Cortex of kidney (tissue), 1 donor: ENCODE results near the gene DGUOK.
"Not testable (repeated sequence)": the region's sequence is repeated elsewhere in the genome, so short reads cannot be mapped to it uniquely, and the experiment has no call there.

ENCODE experiments used
- DNase-seq: peaks from one replicate; lab custom pipeline; 2025; lab: John Stamatoyannopoulos, UW

DGUOK gene

DNA sequence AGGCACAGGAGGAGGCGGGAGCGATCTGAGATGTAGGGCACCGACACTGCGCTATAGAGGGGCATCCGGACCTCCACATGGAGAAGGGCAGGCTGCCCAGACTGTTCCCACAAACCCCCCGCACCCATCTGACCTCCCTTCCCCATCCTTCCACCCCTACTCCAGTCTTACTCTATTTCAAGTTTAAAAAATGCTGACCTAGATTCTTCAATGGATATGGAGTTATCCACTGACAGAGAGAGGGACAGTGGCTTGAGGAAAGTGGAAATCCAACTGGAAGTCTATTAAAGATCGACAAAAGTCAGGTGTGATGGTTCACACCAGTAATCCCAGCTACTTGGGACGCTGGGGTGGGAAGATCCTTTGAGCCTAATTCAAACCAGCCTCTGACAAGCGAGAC lies 5.1 kb upstream of the DGUOK start:
- no peak for DNase-seq

DNA sequence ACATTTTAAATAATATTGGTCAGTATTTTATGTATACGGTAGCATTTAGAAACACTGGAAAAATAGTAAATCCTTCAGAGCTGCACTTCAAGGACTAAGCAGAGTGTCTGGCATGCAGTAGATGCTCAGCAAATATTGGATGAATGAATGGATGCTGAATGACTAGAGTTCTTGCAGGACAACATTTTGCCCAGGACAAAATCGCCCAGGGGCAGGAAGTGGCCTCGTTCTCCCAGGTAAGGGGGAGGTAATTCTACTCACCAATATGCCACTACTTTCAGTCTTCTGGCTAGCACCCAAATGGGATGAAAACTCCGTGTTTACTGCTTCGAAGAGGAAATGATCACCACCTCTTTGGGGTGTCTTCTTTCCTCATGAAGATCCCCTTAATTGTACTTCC lies 4.0 kb upstream of the DGUOK start:
- no peak for DNase-seq

DNA sequence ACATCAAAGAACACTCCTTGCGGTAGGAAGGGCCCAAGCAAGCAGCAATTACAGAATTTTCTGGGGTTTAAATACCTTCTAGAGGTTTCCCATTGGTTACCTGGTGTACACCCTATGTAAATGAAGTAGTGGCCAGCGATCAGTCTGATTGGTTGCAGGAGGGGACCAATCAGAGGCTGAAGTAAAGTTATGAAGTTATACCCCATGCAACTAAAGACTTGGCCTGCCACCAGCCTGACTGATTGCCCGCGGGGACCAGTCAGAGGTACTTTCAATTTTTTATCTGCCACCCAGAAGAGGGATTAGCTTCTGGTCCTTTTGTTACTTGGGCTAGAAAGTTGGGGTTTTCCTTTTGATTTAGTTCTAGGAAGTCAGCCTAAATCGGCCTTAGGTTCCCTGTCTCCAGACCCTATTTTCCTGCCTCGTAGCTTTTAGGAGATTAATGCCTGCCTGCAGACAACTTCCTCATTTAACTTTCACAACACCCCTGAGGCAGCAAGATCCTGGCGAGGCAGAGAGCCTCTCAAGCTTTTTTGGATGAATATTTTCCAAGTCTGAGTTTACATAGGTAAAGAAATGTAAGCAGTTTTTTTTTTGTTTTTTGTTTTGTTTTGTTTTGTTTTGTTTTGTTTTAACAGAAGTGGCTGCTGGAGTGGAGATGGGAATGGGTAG lies 1.5 kb upstream of the DGUOK start:
- DNase-seq: no peak

DNA sequence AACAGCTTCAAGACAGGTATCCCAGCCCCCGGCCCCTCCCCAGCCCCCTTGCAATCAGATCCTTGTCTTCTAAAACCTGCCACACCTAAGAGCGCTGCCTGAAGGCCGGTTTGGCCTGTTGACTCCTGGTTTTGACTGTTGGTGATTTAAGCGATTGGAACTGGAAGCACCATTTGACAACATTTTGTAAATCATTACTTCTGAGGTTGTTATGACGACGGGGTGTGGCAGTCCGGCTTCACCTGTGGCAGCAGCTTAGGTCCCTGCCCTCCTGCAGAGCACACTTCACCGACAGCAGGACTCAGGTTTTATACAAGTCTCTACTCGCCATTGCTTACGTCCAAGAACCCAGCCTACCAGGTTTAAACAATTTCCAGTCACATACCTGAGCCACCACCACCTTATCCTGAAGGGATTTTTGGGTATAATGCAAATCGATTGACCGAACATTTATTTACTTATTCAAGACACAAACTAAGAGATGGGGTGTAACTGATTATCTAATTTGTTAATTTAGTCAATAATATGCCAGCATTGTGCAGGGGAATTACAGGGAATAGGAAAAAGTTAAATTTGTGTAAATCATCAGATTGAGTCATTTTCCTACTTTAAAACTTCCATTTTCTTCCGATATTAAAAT lies 707 bp upstream of the DGUOK start:
- no peak for DNase-seq

DNA sequence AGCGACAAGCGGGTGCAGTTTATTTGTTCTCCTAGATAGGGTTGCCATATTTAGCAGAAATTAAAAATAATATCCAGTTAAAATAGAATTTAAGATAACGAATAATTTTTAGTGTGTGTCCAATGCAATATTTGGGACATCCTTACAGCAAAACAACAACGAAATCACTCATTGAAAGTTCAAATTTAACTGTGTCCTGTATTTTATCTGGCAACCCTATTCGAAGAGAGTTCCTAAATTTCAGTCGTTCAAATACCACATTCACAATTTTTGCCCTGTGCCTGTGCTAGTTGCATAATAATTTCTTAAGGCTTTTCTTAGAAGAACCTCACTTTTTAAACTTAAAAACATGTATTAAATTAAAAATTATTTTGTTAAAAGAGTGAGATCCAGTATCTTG lies 664 bp downstream of the DGUOK start:
- no peak for DNase-seq

DNA sequence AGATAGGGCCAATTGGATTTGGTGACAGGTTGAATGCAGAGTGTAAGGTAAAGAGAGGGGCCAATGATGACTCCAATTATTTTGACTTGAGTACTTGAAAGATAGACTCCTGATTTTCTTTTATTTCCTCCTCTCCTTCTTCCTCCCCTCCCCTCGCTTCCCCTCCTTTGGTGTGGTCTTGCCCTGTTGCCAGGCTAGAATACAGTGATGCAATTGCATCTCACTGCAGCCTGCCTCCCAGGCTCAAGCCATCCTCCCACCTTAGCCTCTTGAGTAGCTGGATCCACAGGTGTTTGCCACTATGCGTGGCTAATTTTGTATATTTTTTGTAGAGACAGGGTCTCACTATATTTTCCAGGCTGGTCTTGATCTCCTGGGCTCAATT lies 2.3 kb downstream of the DGUOK start:
- no peak for DNase-seq

DNA sequence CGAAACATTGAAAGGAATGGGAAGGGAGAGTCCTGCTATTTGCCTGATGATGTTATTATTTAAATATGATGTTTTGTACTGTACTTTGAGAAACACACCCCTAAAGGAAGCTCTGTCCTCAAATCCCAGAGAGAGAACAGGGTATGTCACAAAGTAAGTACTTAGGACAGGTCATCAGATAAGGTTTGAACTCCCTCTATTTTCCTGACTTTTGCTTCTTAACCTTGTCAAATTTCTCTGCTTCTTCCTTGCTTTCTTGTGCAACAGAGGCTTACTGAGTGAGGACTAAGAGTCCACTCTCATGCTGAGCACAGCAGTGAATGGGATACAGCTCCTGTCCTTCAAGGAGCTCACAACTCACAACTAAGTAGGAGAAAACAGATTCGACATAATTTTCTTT lies 3.7 kb downstream of the DGUOK start:
- no peak for DNase-seq

DNA sequence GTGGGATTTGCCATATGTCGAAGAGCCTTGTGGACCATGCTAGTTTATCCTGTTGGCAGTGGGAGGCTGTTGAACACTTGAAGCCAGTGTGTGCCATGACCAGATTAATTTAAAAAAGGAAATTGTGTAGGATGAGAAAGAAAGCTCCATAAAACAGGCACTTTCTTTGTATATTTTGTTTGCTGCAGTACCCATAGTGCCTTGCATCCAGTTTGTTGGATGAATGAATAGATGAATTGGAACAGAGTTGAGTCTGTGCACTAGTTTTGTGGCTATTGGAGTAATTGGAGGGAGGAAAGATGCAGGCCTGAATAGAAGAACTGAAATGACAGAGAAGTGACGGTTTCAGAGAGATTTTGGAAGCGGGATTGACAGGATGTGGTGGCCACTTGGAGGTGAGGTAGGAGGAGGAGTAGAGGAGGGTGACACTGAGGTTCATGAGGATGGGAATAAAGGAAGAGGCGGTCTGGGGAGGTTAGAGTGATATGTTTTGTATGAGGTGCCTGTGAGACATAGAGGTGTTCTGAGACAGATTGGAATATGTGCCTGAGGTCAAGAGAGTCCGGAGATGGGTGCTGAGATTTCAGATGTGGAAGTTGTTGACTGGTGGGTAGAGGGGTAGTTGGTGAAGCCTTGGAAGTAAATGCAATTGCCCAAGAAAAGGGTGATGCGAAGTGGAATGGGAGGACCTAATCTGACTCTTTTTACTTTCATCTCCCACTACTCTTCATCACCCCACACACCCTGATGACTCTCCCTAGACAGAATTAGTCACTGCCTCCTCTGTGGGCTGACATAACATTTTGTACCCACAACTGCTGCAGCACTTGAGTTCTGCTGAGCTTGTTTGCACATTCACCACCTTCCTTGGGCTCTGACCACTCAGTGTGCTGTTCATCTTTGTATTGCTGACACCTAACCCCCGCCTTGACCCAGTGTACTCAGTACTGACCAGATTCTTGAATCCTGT lies 5.1 kb downstream of the DGUOK start:
- DNase-seq: no peak

DNA sequence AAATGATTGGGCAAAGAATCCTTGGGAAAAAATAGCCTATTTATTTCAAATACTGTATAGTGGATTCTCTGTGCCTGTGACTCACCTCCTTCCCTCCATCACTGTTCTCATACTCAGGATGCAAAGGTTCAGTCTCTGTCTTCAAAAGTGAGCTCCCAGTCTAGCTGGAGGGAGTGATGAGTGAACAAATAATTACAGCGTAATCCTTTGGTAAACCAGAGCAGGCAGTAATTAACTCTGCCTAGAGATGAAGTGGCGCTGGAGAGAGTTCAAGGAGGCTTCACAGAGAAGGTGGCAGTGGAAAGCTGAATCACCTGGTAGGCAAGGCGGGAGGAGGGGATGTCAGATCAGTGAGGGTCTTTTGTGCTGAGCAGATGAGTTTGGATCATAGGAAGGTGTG lies 6.5 kb downstream of the DGUOK start:
- no peak for DNase-seq

DNA sequence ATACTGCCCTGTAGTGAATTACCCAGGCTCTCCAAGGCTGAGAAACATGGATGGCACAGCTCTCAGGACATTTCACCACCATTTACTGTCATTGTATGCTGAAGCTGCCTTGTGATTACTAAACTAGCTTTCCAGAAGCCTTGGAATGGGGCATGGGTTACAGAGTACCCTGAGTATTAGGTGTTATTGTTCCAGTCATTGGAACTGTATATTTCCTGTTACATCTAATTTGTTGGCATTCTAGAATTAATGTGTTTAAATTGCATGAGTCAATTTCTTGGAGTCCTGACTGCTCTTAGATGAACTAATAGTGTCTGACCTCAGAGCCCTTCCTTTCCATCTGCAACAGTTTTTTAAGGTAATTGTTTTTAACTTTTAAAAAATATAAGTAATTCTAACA lies 9.0 kb downstream of the DGUOK start:
- no peak for DNase-seq

DNA sequence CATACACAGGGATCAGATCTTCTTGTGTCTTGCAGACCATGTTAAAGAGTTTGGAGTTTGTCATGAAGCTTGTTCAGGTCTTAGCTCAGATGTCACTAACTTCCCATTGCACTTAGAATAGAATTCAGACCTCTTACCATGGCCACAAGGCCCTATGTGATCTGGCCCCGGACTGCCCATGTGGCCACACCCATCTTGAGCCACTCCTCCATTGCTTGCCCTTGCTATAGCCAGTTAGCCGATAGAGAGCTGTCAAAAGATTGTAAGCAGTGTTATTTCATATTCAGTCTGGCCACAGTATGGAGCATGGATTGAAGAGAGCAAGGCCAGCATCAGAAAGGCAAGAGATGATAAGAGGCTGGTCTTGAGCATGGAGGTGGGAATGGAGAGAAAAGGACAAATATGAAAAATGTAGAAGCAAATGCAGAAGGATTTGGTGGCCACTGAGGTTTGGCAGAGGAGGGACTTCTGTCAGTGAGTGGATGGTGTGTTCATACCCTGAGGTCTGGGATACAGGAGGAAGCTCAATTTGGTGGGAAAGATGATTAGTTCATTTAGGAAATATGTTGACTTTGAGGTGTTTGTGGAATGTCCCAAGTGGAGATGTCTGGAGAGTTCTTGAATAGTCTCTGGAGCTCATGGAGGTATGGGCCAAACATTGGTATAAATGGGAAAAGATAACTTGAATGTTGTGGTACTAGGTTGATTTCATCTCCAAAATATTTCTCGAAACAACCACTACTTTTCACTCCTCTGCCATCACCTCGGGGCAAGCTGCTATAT lies 10.6 kb downstream of the DGUOK start:
- no peak for DNase-seq

DNA sequence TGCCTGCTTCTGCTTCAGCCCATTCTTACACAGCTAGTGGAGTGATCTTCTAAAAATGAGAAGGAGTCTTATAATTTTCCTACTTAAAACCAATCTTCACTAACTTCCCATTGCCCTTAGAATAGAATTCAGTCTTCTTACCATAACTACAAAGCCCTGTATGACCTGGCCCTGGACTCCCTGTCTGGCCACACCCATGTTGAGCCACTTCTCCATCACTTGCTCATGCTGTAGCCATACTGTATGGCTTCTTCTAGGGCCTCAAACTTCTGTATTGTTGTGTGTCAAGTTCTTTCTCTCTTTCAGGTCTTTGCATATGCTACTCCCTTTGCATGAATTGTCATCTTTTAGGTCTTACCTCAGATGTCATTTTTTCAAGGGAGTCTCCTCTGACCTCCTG lies 11.2 kb downstream of the DGUOK start:
- no peak for DNase-seq

DNA sequence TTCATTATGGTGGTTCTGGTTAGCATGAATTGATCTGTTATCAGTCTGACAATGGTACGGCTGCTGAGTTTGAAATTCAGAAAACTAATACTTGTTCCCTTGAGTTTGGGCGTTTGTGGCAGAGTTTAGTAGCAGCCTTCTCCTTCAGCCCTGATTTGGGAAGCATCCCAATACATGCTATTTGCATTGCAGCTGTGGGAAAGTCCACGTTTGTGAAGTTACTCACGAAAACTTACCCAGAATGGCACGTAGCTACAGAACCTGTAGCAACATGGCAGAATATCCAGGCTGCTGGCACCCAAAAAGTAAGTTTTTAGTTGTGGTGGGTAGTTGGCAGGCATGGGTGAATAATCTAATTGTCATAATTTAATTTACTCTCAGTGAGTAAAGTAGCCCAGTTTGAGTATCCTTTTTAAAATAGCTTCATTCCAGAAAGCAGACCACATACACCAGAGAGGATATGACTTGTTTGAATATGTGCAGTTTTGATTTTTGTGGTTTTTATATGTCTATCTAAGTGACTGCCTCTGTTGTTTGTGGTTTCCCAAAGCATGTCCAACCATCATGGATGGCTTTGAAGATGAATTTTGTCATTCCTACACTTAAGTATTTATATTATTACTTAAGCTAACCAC lies 12.2 kb downstream of the DGUOK start:
- no peak for DNase-seq

DNA sequence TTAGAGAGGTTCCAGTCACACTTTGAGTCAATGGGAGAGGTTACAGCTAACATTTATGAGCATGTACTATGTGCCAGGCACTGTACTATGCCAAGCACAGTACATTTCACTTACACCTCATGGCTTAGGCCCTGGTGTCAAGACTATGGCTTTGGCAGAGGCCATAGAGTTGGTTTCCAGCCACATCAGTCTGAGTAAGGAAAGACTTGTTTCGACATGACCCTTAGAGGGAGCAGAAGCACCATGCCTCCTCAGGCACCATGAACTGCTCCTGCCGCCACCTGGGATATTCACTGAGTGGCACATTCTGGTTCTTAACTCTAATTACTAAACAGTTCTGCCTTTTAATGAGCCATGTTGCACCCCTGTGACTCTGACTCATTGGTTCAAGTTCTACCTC lies 12.7 kb downstream of the DGUOK start:
- no peak for DNase-seq

DNA sequence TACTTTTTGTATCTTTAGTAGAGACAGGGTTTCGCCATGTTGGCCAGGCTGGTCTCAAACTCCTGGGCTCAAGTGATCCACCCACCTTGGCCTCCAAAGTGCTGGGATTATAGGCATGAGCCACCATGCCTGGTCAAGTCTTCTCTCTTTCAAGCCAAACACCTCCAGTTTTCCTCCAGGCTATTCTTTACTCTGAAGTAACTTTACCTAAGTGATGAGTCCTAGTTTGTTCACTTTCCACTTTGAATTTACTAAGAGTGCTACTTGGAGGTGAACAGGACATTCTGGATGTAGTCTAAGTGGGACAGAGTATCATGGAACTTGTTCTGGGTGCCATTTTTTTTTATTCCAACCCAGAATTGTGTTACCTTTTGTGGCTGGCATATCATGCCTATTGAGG lies 13.4 kb downstream of the DGUOK start:
- DNase-seq: not testable (repeated sequence)

DNA sequence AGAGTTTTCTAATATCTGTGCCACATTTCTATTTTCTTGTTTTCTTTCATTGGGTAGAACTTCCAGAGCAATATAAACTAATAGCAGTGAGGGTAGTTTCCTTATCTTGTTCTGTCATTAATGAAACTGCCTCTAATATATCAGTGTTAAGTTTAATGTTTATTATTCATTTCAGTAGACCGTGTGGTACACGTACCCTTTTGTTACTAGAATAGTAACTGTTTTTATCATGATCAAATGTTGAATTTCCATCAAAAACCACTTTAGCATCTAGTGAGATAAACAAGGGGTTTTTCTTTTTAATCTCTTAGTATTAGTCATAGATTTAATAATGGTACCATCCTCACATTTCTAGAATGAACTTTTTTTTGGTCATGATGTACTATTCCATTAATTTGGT lies 16.0 kb downstream of the DGUOK start:
- no peak for DNase-seq

DNA sequence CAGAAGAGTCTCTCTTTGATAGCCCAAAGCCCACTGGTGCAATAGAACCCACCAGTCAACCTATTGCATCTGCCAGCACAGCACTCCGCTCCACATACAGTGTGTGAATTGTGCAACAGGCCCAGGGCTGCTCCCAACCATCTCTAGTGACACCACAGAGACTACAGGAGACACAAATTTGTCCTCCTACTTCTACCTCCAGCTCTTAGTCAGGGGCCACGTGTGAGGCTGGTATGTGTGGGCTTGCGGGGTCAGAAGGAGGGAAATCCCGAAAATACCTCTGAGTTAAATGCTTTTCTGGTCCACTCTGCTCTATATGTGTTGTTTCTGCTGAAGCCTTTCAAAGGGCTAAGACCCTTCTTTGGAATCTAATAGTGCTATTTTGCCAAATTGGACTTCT lies 18.0 kb downstream of the DGUOK start:
- no peak for DNase-seq

DNA sequence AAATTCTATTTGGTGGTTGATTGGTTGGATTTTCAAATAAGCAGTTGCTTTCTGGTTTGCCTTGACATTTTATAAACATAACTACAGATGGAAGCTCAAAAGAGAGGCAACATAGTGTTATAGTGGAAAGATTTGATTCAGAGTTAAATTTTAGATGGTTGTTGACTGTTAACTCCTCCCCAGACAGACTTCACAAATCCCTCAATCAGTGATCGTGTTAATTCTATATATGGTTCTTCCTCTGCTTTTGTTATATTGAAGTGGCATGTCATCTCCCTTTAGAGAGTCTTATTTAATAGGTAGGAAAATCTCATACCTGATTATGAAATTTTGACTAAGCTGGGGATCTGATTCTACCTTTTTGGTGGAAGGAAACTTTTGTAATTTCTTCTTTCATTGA lies 19.5 kb downstream of the DGUOK start:
- DNase-seq: no peak

DNA sequence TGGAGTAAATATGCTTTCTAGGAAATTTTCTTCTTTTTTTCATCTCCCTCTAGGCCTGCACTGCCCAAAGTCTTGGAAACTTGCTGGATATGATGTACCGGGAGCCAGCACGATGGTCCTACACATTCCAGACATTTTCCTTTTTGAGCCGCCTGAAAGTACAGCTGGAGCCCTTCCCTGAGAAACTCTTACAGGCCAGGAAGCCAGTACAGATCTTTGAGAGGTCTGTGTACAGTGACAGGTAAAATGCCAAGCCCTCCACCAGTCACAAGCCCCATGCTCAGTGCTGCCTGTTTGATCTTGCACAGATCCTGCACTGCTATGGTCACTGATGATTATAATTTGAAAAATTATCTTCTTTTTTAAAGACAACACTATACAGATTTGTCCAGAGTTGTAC lies 20.0 kb downstream of the DGUOK start:
- DNase-seq: no peak

DNA sequence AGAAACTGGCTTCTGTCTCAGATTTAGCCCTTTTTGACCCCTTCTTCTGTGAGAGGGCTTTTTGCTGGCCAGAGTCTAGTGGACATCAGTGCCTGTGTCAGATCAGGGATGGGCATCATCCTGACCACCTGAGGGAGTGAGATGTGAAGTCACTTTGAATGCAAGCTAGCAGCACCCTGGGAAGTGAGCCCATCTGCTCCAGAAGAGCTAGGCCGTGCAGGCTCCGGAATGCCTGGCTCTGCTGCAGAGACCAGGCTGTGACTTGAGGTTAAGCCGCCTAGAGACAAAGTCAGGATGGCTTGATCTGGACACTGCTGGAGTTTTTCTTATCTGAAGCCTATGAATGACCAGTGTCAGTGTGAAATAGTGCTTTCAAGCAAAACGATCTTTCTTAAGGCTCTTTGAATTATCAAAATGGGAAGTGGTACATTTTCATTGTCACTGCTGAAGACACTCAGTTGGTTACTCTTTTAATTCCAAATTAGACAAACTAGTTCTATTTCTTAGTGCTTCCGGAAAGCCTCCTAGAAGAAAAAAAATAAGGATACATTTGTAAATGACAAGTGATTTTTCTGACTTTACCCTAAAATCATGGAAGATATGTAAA lies 20.8 kb downstream of the DGUOK start:
- no peak for DNase-seq

DNA sequence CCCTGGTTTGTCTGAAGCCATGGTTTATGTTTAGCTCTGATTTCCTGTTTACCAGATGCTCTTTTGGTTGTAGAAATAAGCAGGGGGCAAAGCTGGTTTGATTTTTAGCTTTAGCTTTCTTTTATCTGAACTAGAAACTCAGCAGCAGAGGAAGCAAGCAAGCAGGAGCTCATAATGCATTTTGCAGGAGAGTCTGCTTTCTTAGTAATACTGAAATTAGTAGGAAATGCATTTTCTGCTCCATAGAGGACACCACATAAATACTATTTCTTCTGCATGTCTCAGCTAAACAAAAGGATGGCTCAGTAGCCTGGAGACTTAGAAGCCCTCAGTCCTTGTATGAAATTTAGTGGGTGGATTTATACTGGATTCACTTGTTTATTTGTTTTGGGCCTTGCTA lies 23.1 kb downstream of the DGUOK start:
- no peak for DNase-seq
